ENCODE measurements around the gene VCAN.

VCAN gene

DNA sequence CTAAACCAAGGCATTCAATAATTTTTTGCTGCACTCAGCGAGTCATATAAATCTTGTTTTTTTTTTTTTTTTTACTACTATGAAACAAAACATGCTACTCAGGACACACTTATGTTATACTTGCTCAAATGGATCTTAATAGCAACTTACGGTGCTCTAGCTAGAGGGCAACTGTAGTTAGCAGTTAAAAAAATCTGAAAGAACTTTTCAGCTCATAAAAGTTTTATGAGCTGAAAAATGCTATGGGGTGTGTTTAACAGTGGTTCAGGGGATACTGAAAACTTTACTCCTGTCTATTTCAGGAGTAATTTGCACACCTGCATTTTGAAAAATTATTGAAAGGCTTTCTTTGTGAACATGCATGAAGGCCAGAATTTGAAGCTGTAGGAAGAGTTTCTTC lies 53.4 kb downstream of the VCAN start:
- TF ChIP-seq, protein P1, sequence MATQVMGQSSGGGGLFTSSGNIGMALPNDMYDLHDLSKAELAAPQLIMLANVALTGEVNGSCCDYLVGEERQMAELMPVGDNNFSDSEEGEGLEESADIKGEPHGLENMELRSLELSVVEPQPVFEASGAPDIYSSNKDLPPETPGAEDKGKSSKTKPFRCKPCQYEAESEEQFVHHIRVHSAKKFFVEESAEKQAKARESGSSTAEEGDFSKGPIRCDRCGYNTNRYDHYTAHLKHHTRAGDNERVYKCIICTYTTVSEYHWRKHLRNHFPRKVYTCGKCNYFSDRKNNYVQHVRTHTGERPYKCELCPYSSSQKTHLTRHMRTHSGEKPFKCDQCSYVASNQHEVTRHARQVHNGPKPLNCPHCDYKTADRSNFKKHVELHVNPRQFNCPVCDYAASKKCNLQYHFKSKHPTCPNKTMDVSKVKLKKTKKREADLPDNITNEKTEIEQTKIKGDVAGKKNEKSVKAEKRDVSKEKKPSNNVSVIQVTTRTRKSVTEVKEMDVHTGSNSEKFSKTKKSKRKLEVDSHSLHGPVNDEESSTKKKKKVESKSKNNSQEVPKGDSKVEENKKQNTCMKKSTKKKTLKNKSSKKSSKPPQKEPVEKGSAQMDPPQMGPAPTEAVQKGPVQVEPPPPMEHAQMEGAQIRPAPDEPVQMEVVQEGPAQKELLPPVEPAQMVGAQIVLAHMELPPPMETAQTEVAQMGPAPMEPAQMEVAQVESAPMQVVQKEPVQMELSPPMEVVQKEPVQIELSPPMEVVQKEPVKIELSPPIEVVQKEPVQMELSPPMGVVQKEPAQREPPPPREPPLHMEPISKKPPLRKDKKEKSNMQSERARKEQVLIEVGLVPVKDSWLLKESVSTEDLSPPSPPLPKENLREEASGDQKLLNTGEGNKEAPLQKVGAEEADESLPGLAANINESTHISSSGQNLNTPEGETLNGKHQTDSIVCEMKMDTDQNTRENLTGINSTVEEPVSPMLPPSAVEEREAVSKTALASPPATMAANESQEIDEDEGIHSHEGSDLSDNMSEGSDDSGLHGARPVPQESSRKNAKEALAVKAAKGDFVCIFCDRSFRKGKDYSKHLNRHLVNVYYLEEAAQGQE (IDR thresholded peaks at IDR 0.05; ENCODE audit: insufficient read depth in 1 of 2, low read depth in 2 of 2, low read length in 2 of 2) = no peak
- TF ChIP-seq FOXP2 (optimal IDR thresholded peaks at IDR 0.05; ENCODE audit: borderline replicate concordance, extremely low read depth, extremely low read length, insufficient read depth) (no peak), POLR2AphosphoS5 (IDR thresholded peaks at IDR 0.05; ENCODE audit: low read depth, low read length) (no peak), SIN3A (IDR thresholded peaks at IDR 0.05; ENCODE audit: borderline replicate concordance, insufficient read depth, low read length) (no peak), TAF1 (IDR thresholded peaks at IDR 0.05; ENCODE audit: borderline replicate concordance, insufficient read depth, low read length) (no peak)

DNA sequence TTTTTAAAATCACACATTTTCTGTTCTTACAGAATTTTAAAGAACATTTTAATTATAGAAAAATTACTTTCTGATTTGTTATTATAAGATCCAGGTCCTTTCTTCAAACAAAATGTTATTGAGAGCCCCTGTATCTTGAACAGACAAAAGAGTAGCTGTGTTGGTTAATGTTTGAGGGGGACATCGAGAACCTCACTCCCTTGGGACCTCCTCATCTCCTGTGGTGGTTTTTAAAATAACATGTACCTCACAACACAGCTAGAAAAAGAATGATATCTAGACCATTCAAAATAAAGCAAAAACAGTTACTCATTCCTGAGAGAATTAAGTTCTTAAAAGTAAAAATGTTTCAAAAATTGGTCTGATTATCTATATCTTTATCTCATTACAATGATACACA lies 54.7 kb downstream of the VCAN start:
- TF ChIP-seq, protein P1 (IDR thresholded peaks at IDR 0.05; ENCODE audit: insufficient read depth in 1 of 2, low read depth in 2 of 2, low read length in 2 of 2) = no peak

DNA sequence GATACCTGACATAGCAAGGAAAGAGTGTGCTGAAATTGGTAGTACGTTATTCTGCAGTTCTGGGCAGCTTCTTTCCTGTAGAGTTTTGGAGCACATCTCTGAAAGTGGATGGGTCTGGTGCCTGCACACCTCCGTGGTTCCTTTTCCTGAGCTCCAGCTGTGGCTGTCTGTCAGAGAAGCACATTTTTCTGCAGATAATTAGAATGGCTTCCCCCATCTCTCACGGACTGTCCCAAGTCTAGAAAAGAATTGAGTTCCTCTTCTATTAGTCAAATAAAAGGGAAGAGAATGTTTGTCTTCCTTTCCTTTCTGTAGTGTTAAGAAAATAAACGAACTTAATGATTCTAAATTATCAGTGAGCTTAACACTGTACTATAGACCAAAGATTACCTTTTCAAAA lies 55.7 kb downstream of the VCAN start:
- no peak for TF ChIP-seq POLR2AphosphoS5 (IDR thresholded peaks at IDR 0.05; ENCODE audit: low read depth, low read length)

GRCh38 chr5:83527722-83528438 lies 56.3 kb downstream of the VCAN start:
- TF ChIP-seq FOXP2 (optimal IDR thresholded peaks at IDR 0.05; ENCODE audit: borderline replicate concordance, extremely low read depth, extremely low read length, insufficient read depth) = no peak
- no peak for TF ChIP-seq TAF1 (IDR thresholded peaks at IDR 0.05; ENCODE audit: borderline replicate concordance, insufficient read depth, low read length)
- no peak; the same call in 1 of the 2 replicates for TF ChIP-seq POLR2AphosphoS5 (IDR thresholded peaks at IDR 0.05; ENCODE audit: low read depth, low read length)
- TF ChIP-seq, protein P1 (IDR thresholded peaks at IDR 0.05; ENCODE audit: insufficient read depth in 1 of 2, low read depth in 2 of 2, low read length in 2 of 2) = no peak
- no peak for TF ChIP-seq SIN3A (IDR thresholded peaks at IDR 0.05; ENCODE audit: borderline replicate concordance, insufficient read depth, low read length)

- TF ChIP-seq SIN3A (IDR thresholded peaks at IDR 0.05; ENCODE audit: borderline replicate concordance, insufficient read depth, low read length) = no peak
- TF ChIP-seq POLR2AphosphoS5 (IDR thresholded peaks at IDR 0.05; ENCODE audit: low read depth, low read length) = no peak; the same call in none of the 2 replicates
- TF ChIP-seq TAF1 (IDR thresholded peaks at IDR 0.05; ENCODE audit: borderline replicate concordance, insufficient read depth, low read length) = no peak
- TF ChIP-seq, protein P1 (IDR thresholded peaks at IDR 0.05; ENCODE audit: insufficient read depth in 1 of 2, low read depth in 2 of 2, low read length in 2 of 2) = no peak
- TF ChIP-seq FOXP2 (optimal IDR thresholded peaks at IDR 0.05; ENCODE audit: borderline replicate concordance, extremely low read depth, extremely low read length, insufficient read depth) = no peak
These were observed 56.9 kb downstream of the VCAN start for GRCh38 chr5:83528439-83528769.
